ENCODE measurements around the gene DNAJA1. TPM values are rescaled to one million over a fixed set of nuclear protein-coding genes. Genes with fewer than 3 reads are reported as not detected.
A peak's percentile ranks its signal among the peaks of the same experiment; 100 is the strongest.
"Not testable (repeated sequence)": the region's sequence is repeated elsewhere in the genome, so short reads cannot be mapped to it uniquely, and the experiment has no call there.

The DNAJA1 gene
- total RNA-seq, 1 donor from 2014 or later = 247 TPM

DNA sequence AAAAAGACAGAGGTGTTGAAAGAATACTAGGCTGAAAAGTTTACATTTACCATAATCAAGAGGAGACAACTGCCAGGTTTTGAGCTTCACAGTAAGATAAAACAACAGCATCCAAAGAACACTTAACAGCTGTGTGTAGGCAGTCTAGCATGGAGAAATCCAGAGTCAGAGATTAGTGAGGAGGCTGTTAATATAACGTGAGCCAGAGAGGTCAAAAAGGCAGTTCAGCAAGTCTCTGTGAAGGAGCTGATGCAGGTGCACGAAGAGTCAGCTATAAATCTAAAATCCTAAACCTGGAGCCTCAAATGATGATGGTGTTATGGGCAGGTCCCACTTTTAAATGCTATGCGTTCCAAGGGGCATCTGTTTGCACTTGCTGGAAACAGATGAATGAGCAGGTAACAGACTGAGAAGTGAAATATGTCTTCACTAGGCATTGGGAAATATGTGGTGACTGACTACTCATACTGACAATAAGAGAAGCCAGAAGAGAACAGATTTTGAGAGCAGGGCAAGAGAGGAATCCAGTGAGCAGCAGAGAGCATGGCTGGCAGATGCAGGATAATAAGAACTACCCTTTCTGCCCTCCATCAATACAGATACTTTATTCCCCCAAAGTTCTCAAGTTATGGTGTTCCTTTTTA lies 32.4 kb upstream of the DNAJA1 start:
- no peak overlapping the region for H3K4me3 Mint-ChIP-seq (ENCODE audit: low read depth)
- no peaks in the 10 kb centered on the region for H3K9me3 Mint-ChIP-seq (ENCODE audit: low read depth)
- TF ChIP-seq, protein P1, sequence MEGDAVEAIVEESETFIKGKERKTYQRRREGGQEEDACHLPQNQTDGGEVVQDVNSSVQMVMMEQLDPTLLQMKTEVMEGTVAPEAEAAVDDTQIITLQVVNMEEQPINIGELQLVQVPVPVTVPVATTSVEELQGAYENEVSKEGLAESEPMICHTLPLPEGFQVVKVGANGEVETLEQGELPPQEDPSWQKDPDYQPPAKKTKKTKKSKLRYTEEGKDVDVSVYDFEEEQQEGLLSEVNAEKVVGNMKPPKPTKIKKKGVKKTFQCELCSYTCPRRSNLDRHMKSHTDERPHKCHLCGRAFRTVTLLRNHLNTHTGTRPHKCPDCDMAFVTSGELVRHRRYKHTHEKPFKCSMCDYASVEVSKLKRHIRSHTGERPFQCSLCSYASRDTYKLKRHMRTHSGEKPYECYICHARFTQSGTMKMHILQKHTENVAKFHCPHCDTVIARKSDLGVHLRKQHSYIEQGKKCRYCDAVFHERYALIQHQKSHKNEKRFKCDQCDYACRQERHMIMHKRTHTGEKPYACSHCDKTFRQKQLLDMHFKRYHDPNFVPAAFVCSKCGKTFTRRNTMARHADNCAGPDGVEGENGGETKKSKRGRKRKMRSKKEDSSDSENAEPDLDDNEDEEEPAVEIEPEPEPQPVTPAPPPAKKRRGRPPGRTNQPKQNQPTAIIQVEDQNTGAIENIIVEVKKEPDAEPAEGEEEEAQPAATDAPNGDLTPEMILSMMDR (IDR thresholded peaks at IDR 0.05; ENCODE audit: unreplicated experiment) = no peak
- H3K27ac Mint-ChIP-seq = no peak overlapping the region
- no peaks in the 10 kb centered on the region for H3K4me1 Mint-ChIP-seq (ENCODE audit: low read depth)
- DNase-seq (ENCODE audit: low spot score, unreplicated experiment) = no peak
- no peaks in the 10 kb centered on the region for H3K27me3 Mint-ChIP-seq
- H3K36me3 Mint-ChIP-seq (ENCODE audit: insufficient read depth) = peaks cover 9% of the 10 kb centered on the region

DNA sequence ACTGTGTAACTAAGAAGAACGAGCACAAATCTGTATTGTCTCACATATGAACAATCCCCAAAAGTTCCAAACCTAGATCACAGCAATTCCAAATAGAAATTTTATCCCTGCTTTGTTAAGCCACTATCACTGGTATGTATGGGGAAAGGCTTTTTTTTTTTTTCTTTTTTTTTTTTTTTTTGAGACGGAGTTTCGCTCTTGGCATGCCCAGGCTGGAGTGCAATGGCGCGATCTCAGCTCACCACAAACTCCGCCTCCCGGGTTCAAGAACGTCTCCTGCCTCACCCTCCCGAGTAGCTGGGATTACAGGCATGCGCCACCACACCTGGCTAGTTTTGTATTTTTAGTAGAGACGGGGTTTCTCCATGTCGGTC lies 24.4 kb upstream of the DNAJA1 start:
- Mint-ChIP-seq H3K27ac (peak overlapping the region; percentile 98), H3K4me3 (ENCODE audit: low read depth) (peak overlapping the region; percentile 93)

DNA sequence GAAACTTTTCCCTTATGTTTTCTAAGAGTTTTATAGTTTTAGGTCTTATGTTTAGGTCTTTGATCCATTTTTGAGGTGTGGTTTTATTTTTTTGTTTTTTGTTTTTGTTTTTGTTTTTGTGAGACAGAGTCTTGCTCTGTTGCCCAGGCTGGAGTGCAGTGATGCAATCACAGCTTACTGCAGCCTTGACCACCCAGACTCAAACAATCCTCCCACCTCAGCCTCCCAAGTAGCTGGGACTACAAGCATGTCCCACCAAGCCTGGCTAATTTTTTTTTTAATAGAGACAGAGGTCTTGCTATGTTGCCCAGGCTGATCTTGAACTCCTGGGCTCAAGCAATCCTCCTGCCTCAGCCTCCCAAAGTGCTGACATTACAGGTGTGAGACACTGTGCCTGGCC lies 19.7 kb upstream of the DNAJA1 start:
- not testable (repeated sequence) for H3K9me3 Mint-ChIP-seq (ENCODE audit: low read depth); H3K27ac Mint-ChIP-seq; H3K4me1 Mint-ChIP-seq (ENCODE audit: low read depth); H3K27me3 Mint-ChIP-seq; H3K36me3 Mint-ChIP-seq (ENCODE audit: insufficient read depth); DNase-seq (ENCODE audit: low spot score, unreplicated experiment); H3K4me3 Mint-ChIP-seq (ENCODE audit: low read depth)

More for the DNA sequence above, 24.4 kb upstream of the DNAJA1 start:
- not testable (repeated sequence) for H3K4me1 Mint-ChIP-seq (ENCODE audit: low read depth); H3K36me3 Mint-ChIP-seq (ENCODE audit: insufficient read depth); H3K27me3 Mint-ChIP-seq; DNase-seq (ENCODE audit: low spot score, unreplicated experiment); H3K9me3 Mint-ChIP-seq (ENCODE audit: low read depth)

DNA sequence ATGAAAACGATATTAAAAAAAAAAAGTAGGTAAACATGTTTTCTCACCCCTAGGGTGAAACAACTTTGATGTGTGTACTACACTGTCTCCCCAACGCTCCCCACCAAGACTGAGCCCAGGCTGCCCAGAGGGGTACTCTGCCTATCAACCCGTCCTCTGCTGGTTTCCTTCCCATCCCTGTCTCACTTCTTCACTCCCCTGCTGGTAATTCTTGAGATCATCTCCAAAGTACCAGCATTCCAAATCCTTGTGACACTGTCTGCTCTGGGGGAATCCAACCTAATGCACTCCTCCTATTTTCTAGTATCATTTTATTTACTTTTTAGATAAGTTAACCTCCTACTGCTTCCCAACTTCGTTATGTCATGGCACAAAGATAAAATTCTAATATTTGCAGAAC lies 17.3 kb upstream of the DNAJA1 start:
- H3K27me3 Mint-ChIP-seq = no peaks in the 10 kb centered on the region
- no peak overlapping the region for H3K27ac Mint-ChIP-seq
- peaks cover 4% of the 10 kb centered on the region for H3K4me1 Mint-ChIP-seq (ENCODE audit: low read depth)
- TF ChIP-seq, protein P1 (IDR thresholded peaks at IDR 0.05; ENCODE audit: unreplicated experiment) = no peak
- no peak for DNase-seq (ENCODE audit: low spot score, unreplicated experiment)
- no peak overlapping the region for H3K4me3 Mint-ChIP-seq (ENCODE audit: low read depth)
- no peaks in the 10 kb centered on the region for H3K36me3 Mint-ChIP-seq (ENCODE audit: insufficient read depth)
- no peaks in the 10 kb centered on the region for H3K9me3 Mint-ChIP-seq (ENCODE audit: low read depth)

DNA sequence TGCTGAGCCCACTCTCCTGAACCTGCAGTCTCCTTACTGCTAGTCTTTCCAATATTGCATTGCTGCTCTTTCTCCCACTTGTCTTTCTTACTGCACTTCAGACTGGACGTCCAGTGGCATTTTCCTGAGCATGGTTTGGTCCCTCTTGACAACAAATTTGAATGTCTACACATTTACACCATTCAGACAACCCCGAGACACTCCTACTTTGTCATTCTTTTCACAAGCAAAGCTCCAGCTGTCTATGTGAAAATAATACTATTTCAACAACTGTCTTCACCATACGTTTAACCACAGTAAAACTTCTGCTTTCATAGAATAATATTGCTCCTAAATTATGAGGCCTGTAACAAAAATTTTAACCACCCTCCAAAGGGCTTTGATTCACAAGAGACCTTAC lies 13.2 kb upstream of the DNAJA1 start:
- Mint-ChIP-seq H3K36me3 (ENCODE audit: insufficient read depth) (no peaks in the 10 kb centered on the region), H3K4me1 (ENCODE audit: low read depth) (peaks cover 9% of the 10 kb centered on the region), H3K27me3 (no peaks in the 10 kb centered on the region), H3K4me3 (ENCODE audit: low read depth) (no peak overlapping the region), H3K9me3 (ENCODE audit: low read depth) (no peaks in the 10 kb centered on the region), H3K27ac (no peak overlapping the region)
- no peak for DNase-seq (ENCODE audit: low spot score, unreplicated experiment)
- TF ChIP-seq, protein P1 (IDR thresholded peaks at IDR 0.05; ENCODE audit: unreplicated experiment) = no peak

DNA sequence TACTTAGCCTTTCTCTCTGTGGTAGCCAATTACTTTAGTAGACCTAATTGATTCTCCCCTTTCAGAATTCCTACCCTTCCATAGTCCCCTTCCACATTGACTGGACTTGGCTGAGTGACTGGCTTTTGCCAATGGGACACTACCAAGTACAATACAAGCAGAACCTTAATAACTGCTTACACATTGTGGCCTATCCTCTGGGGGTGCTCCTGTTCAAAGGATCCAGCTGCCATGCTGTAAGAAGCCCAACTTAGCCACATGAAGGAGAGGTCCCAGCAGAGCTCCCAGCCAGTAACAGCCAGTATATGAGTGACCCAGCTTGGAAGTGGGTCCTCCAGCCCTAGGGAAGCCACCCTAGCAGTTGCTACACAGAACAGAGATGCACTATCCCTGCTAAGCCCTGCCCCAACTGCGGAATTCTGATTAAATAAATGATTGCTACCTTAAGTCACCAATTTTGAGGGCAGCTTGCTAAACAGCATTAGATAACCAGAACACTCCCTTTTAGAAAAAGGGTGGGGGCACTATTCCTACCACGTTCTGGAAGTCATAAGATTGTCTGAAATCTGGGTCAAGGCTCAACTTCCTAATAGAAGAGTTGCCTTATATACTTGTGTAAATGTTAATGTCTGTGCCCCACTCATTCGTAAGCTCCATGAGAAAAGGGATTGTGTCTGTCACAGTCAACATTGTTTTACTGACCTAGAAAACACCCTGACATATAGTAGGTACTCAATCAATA lies 12.6 kb upstream of the DNAJA1 start:
- Mint-ChIP-seq H3K27ac (peak overlapping the region; percentile 76), H3K4me3 (ENCODE audit: low read depth) (no peak overlapping the region), H3K4me1 (ENCODE audit: low read depth) (peaks cover 9% of the 10 kb centered on the region), H3K9me3 (ENCODE audit: low read depth) (no peaks in the 10 kb centered on the region), H3K27me3 (no peaks in the 10 kb centered on the region), H3K36me3 (ENCODE audit: insufficient read depth) (no peaks in the 10 kb centered on the region)
- DNase-seq (ENCODE audit: low spot score, unreplicated experiment) = no peak
- TF ChIP-seq, protein P1 (IDR thresholded peaks at IDR 0.05; ENCODE audit: unreplicated experiment) = no peak

All from progenitor cell of endocrine pancreas (in vitro differentiated cells).